Endothelial cell of umbilical vein (primary cell): ENCODE data around the gene PARP16.

Experiments used
- CTCF ChIP-seq, 2 donors: IDR thresholded peaks; 1 replicate in 1 of 2; 2 replicates in 1 of 2; pipeline ENCODE4 v1.5.1; 2011; ENCODE audit warnings: low read length in 2 of 2, mild to moderate bottlenecking in 2 of 2, moderate library complexity in 2 of 2, control low read depth in 1 of 2, inconsistent platforms in 1 of 2, low read depth in 1 of 2; ENCODE audit not compliant: insufficient read depth in 1 of 2; ENCODE audit errors: extremely low read depth in 1 of 2
- MYC ChIP-seq: IDR thresholded peaks from one replicate; pipeline ENCODE4 v1.6.1; 2011; ENCODE audit warnings: mild to moderate bottlenecking, low read depth, low read length

GRCh38 chr15:65255486-65256140, 31.1 kb downstream of the PARP16 start:
- no peak for TF ChIP-seq CTCF (IDR thresholded peaks at IDR 0.05; ENCODE audit: extremely low read depth in 1 of 2, insufficient read depth in 1 of 2, low read depth in 1 of 2, low read length in 2 of 2)
- TF ChIP-seq MYC: no peak
